AG04449 (cell line): ENCODE measurements around the gene LGALS3BP.

Experiments used
- CTCF ChIA-PET: fragments of 350-600 bp; formaldehyde crosslinking; extraction: SDS; loops from one replicate; lab custom pipeline; 2021; ENCODE audit warnings: antibody characterized with exemption; lab: Yijun Ruan, JAX
- POLR2A ChIA-PET: fragments of 400-600, 350-600 bp; formaldehyde crosslinking; extraction: SDS; loops from one replicate; lab custom pipeline; 2020; ENCODE audit warnings: antibody characterized with exemption, inconsistent platforms; lab: Yijun Ruan, JAX
- DNase-seq: peaks from one replicate; pipeline ENCODE4 v3.0.0-alpha.2; 2010; ENCODE audit warnings: low read depth, low spot score
- H3K4me3 ChIP-seq: 2 replicates; pipeline ENCODE4 v1.5.1; 2011; ENCODE audit warnings: low read depth, mild to moderate bottlenecking, control low read depth, low read length
- TF ChIP-seq, protein P1 (sequence below): IDR thresholded peaks from one replicate; pipeline ENCODE4 v1.5.1; 2011; ENCODE audit warnings: mild to moderate bottlenecking, moderate library complexity, low read length, control low read depth, inconsistent platforms; ENCODE audit not compliant: insufficient read depth; ENCODE audit errors: missing control alignments

The LGALS3BP gene

DNA sequence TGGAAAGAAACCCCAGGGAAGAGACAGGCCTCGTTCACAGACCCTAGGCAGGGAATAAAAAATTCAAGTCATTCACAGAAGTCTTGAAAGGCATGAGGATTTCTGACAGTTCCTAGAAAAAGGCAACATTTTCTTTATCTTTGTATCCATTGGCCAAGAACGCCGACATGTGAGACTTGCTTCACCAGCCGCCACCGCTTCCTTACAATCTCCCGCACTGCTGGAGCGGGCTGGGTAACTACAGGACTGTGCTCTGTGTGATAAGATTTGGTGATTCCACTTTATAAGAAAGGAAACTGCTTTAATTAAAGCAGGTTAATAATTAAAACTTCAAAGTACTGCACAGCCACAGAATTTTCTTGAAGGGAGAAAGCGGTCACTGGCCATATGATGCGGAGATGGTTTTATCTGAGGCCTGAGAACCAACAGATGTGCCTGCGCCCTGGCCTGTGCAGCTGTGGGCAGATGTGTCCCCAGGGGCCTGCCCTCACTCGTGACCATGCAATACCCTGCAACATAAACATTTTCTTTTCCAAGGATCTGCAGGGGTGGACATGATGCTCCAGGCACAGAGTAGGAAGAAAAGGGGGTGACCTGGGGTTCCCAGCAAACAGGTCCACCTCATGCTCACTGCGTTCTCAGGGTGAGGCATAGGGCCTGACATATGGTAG is 13.0 kb upstream of the LGALS3BP start:
- H3K4me3 ChIP-seq: no peak overlapping the region
- ChIA-PET CTCF (interaction anchor here (0.7 to 4.0 kb wide), 8 partner anchors 10 to 396 kb away, joined by 3 to 28 read pairs (median 4); partner anchors contain the start of gene ENGASE), POLR2A (no interaction called here)
- DNase-seq: no peak
- TF ChIP-seq, protein P1, sequence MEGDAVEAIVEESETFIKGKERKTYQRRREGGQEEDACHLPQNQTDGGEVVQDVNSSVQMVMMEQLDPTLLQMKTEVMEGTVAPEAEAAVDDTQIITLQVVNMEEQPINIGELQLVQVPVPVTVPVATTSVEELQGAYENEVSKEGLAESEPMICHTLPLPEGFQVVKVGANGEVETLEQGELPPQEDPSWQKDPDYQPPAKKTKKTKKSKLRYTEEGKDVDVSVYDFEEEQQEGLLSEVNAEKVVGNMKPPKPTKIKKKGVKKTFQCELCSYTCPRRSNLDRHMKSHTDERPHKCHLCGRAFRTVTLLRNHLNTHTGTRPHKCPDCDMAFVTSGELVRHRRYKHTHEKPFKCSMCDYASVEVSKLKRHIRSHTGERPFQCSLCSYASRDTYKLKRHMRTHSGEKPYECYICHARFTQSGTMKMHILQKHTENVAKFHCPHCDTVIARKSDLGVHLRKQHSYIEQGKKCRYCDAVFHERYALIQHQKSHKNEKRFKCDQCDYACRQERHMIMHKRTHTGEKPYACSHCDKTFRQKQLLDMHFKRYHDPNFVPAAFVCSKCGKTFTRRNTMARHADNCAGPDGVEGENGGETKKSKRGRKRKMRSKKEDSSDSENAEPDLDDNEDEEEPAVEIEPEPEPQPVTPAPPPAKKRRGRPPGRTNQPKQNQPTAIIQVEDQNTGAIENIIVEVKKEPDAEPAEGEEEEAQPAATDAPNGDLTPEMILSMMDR: no peak

DNA sequence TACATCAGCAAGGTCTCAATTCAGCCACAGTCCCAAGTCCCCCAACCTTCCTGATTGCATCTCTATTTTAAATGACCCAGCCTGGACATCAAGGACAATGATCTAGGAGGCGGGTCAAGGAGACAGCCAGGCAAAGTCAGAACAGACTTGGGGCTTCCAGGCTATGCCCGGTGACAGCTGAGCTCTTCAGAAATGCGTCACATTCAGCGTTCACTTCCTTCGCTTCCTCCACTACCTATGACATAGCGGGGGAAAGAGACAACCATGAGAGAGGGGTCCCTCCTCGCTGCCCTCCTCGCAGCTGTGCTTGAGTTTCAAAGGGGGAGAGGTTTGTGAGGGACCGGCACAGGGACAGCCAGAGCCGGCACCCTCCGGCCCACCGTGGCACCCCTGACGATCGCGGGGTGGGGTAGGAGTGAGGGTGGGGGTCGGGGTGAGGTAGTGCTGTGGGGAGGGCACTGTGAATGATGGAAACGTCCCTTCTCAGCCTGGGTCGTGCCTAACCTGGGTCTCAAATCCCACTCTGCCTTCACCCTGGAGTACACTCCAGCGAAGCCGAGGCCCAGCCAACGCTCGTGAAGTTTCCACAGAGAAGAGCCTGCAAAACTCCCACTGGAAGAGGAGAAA is 12.3 kb upstream of the LGALS3BP start:
- CTCF ChIA-PET: interaction anchor here (1.2 to 4.0 kb wide), 5 partner anchors 9 to 126 kb away, joined by 3 to 28 read pairs (median 5); no protein-coding TSS in a partner anchor
- H3K4me3 ChIP-seq: no peak overlapping the region
- POLR2A ChIA-PET: no interaction called here

DNA sequence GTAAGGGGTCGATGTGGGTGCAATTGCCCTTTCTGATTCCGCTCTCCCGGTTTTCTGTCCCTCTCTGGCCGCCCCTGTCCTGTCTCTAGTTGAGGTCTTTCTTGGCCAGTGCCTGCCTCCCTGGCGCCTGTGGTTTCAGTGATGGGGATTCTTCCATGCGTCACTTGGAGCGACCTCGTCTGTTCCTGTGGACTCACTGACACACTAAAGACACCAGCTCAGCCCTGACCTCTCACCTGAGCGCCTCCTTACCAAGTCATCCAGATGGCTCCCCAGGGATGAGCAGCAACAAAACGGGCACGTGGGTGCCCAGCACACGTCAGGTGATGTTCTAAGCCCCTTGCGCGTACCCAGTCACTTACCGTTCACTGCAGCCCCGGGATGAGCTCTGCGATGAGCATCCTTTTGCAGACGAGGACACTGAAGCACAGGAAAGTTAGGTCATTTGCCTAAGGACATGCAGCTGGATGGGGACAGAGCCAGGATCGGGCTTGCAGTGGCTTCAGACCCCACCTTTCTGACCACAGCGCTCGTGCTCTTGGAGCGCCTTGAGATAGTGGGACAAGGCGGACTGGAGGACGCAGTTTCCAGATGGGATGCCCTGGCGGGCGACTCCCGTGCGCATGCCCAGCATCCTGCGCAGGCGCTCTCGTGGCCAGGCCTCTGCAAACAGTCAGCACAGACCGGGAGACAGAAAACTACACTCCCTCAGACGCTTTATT is 11.5 kb upstream of the LGALS3BP start:
- ChIA-PET POLR2A (interaction anchor here (1.0 kb wide), 1 partner anchor 19 kb away, joined by 3 read pairs; the partner anchor contains the start of gene CANT1), CTCF (interaction anchor here (1.2 to 1.3 kb wide), 3 partner anchors 12 to 125 kb away, joined by 3 to 5 read pairs (median 4); no protein-coding TSS in a partner anchor)
- H3K4me3 ChIP-seq: no peak overlapping the region
- no peak for DNase-seq
- TF ChIP-seq, protein P1: no peak

More for the DNA sequence above, 12.3 kb upstream of the LGALS3BP start:
- TF ChIP-seq, protein P1: no peak
- no peak for DNase-seq

DNA sequence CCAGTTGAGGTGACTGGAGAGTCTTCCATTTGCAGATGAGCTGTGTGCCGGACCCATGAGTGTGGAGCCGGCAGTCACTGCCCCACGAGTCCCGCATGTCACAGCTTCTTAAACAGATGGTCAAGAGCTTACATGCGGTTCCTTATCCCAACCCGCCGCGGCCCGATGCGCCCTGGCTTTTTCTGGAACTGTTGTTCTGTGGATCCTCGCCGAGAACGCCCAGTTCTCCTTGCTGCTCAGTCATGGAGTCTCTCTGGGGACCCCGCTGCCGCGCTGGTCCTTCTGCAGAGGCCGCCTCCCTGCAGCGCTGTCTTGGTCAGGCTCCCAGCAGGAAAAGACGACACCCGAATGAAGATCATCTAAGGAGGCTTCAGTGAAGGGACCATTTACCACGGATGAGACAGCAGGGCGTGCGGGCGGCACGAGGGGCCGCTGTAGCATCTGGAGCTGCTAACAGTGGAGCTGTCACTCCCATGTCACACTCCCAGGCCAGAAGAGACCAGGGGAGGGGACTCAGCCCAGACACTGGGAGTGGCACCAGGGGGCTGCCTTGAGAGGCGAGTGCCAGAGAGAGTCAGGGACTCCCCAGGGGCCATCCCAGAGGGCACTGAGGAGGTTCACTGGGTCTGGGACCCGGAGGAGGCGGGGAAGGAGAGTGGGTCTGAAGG is 10.8 kb upstream of the LGALS3BP start:
- TF ChIP-seq, protein P1: no peak
- CTCF ChIA-PET: interaction anchor here (1.2 to 1.3 kb wide), 4 partner anchors 9 to 124 kb away, joined by 3 to 5 read pairs (median 4); no protein-coding TSS in a partner anchor
- POLR2A ChIA-PET: interaction anchor here (1.0 kb wide), 1 partner anchor 19 kb away, joined by 3 read pairs; the partner anchor contains the start of gene CANT1

DNA sequence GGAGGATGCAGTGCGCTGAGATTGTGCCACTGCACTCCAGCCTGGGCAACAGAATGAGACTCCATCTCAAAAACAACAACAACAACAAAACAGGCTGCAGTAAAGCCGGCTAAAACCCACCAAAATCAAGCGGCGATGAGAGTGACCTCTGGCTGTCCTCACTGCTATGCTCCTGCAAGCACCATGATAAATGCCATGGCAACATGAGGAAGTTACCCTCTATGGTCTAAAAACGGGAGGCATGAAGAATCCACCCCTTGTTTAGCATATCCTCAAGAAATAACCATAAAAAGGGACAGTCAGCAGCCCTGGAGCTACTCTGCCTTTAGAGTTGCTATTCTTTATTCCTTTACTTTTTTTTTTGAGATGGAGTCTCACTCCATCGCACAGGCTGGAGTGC is 8.4 kb upstream of the LGALS3BP start:
- no peak overlapping the region for H3K4me3 ChIP-seq
- TF ChIP-seq, protein P1: no peak
- POLR2A ChIA-PET: no interaction called here
- no peak for DNase-seq
- CTCF ChIA-PET: interaction anchor here (1.0 to 1.5 kb wide), 3 partner anchors 9 to 20 kb away, joined by 3 read pairs; no protein-coding TSS in a partner anchor

More for the DNA sequence above, 10.8 kb upstream of the LGALS3BP start:
- DNase-seq: no peak
- no peak overlapping the region for H3K4me3 ChIP-seq
